Epithelial cell of proximal tubule (primary cell): ENCODE results near the gene SIRPB1. TPM values are rescaled to one million over a fixed set of nuclear protein-coding genes. Genes with fewer than 3 reads are reported as not detected.

Experiments used
- DNase-seq: peaks from one replicate; pipeline ENCODE4 v3.0.0-alpha.2; 2011; ENCODE audit warnings: low read depth
- H3K4me3 ChIP-seq: 2 replicates; pipeline ENCODE4 v1.5.1; 2011; ENCODE audit warnings: low read depth, mild to moderate bottlenecking, low read length
- total RNA-seq: library from RNA; depleted of rRNA; stranded (reverse); fragments of >200 nt; gene quantifications from 2 replicates; pipeline ENCODE4 v1.2.3, GENCODE V29; 2015
- TF ChIP-seq, protein P1 (sequence below): conservative IDR thresholded peaks from 2 replicates; pipeline ENCODE4 v1.5.1; 2012; ENCODE audit warnings: low read depth, mild to moderate bottlenecking, low read length

The SIRPB1 gene
- total RNA-seq, 1 donor from 2014 or later, result 0.46 TPM

DNA sequence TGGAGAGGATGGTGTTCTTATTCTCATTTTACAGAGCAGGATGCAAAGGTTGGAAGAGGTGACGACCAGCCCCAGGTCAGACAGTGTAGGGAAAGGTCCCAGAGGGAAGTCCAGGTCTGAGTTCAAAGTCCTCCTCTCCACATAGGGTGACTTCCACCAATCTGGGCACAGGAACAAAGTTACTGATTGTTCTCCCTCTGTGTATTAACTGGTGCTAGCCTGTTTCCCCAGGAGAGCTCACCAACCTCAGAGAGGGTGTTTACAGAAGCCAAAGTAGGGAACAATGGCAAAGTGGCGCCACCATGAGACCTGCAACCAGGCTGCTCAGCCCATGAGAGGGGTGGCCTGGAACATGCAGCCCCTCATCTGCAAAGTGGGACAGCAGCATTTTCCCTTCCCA, 16.8 kb upstream of the SIRPB1 start:
- no peak for DNase-seq
- TF ChIP-seq, protein P1, sequence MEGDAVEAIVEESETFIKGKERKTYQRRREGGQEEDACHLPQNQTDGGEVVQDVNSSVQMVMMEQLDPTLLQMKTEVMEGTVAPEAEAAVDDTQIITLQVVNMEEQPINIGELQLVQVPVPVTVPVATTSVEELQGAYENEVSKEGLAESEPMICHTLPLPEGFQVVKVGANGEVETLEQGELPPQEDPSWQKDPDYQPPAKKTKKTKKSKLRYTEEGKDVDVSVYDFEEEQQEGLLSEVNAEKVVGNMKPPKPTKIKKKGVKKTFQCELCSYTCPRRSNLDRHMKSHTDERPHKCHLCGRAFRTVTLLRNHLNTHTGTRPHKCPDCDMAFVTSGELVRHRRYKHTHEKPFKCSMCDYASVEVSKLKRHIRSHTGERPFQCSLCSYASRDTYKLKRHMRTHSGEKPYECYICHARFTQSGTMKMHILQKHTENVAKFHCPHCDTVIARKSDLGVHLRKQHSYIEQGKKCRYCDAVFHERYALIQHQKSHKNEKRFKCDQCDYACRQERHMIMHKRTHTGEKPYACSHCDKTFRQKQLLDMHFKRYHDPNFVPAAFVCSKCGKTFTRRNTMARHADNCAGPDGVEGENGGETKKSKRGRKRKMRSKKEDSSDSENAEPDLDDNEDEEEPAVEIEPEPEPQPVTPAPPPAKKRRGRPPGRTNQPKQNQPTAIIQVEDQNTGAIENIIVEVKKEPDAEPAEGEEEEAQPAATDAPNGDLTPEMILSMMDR, result peak; percentile 46
- no peak overlapping the region for H3K4me3 ChIP-seq

DNA sequence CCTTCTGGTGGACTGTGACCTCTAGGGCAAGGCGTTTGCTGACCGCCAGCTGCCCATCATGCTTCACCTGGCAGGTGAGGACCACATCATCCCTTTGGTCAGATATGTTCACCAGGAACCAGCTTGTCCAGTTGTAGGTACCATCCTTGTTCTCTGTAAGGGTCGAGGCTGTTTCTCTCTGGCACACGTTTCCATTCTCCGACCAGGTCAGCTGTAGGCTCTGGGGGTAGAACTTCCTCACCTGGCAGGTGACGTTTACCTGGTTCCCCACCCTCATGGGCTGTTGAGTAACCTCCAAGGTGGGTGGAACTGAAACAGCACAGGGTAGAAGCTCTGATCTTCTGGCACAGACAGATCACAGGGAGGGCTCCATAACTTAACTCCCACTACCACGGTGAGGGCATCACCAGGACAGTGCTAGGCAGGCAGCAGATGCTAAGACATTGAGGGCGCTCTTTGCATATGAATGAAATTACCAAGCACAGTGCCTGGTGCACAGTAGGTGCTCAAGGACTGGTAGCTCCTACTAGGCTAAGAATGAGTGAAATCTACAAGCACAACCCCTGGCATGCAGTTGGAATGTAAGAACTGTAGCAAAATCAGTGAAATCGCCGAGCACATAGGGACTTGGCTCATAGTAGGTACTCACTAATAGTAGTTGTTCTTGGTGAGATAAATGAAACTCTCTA, 15.6 kb upstream of the SIRPB1 start:
- TF ChIP-seq, protein P1, result no peak
- H3K4me3 ChIP-seq, result no peak overlapping the region
- no peak for DNase-seq

DNA sequence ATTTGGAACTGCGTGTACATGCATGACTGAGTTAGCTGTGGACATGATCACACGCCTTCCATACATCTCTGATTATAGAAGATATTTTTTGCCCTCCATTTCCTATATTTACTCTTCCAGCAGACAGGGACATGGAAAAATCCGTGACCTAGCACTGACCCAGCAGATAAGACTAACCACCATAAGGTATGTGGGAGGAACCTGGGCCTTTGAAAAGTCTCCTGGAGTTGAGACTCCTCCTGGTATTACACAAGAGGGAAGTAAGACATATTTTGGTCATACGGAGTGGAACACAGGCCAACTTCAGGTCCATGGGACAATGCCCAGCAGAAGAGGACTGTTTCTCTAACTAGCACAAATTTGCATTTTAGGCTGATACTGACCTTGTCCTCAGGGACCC, 13.7 kb upstream of the SIRPB1 start:
- no peak overlapping the region for H3K4me3 ChIP-seq
- no peak for DNase-seq
- TF ChIP-seq, protein P1, result no peak

DNA sequence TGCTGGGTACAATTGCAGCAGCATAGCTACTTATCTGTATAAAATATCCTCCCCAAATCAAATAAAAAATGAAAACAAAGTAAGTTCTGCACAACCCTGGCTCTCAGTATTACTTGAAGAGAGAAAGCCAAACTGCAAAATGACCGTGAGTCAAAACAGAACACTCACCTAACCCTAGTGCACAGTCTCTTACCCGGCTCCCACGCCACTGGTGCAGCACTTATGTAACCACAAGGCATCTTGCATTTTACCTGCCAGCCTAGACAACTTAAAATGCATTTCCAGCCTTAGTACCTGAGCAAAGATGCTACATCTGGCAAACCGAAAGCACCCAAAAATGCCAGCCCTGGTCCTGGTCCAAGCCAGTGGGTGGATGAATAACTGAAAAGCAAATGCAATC, 12.4 kb upstream of the SIRPB1 start:
- TF ChIP-seq, protein P1, result no peak
- no peak overlapping the region for H3K4me3 ChIP-seq
- no peak for DNase-seq

DNA sequence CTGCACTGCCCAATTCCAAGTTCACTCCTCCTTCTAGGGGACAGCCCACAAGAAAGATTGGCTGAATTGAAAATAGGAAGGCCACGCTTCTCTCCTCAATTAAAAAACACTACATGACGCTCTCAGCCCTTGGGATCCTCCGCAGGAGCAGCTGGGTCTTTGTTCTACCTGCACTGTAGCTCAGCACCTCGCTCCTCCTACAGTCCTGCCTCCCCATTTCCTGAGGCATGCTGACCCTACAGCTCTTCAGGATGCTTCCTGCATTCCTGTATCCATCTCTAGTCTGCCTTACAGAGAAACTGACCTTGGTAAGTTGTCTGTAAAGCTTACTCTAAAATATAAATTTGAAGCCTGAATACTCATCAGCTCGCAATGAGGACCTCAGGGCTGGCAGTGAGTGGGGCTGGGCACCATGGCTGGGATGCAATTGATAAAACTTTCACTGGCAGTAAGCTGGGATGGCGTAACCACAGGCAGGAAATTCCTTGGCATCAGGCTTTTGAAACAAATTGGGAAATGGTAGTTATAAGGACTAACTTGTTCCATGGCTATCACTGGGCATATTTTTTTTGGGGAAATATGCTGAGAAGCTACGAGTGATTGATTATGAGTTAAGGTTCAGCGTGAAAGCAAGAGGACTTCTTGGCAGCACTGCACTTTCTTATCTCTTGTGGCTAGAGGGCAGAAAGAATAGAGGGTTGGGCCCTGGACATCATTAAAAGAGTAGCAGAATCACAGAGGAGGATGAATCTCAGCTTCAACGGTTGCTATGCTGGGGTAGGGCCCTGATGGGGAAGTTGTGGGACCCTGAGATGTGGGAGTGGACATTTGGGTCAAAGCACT, 11.7 kb upstream of the SIRPB1 start:
- TF ChIP-seq, protein P1, result no peak
- no peak for DNase-seq
- H3K4me3 ChIP-seq, result no peak overlapping the region

DNA sequence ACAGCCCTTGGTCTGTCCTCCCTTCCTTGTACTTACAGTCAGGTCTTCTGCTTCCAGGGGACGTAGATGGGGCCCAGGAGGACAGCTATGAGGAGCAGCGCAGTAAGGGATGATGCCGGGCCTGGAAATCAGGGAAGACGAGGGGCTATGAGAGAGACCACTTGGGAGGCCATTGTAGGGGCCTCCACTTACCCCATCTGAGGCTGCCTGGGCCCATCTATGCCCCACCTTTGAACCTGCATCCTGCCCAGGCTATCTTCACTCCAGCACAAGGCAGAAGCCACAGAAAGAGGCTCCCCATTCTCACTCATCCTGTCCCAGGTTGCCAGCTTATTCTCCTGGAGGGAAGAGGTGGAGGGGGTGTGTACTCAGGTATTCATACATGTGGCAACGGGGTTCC, 10.4 kb upstream of the SIRPB1 start:
- H3K4me3 ChIP-seq, result no peak overlapping the region
- TF ChIP-seq, protein P1, result no peak
- no peak for DNase-seq
